Psoas muscle (tissue), 8 donors: Measurements from ENCODE around the gene SNHG17. TPM values are rescaled to one million over a fixed set of nuclear protein-coding genes. Genes with fewer than 3 reads are reported as not detected.
"Not testable (repeated sequence)": the region's sequence is repeated elsewhere in the genome, so short reads cannot be mapped to it uniquely, and the experiment has no call there.

Experiments
- ATAC-seq, 4 donors: fragments of 200-7000 bp; cut with Tn5 transposase; one replicate each; pipeline ENCODE4 v1.9.1; 2020; ENCODE audit warnings: moderate library complexity in 3 of 4, mild to moderate bottlenecking in 2 of 4
- DNase-seq, 2 donors: peaks; one replicate each; pipeline ENCODE4 v3.0.0-alpha.2; 2020
- H3K27ac ChIP-seq: fragments of 200-600 bp; one replicate; pipeline ENCODE4 v1.8.0; 2022
- H3K27me3 ChIP-seq, 3 donors: fragments of 200-600 bp in 1 of 3; one replicate each; pipeline versions ENCODE4 v1.6.1 to v1.8.0; 2013 to 2022; ENCODE audit warnings: low read length in 2 of 3, mild to moderate bottlenecking in 2 of 3, moderate library complexity in 1 of 3; ENCODE audit not compliant: insufficient read depth in 3 of 3
- H3K36me3 ChIP-seq, 2 donors: fragments of 200-600 bp in 1 of 2; one replicate each; pipeline versions ENCODE4 v1.6.1 to v1.8.0; 2013 to 2022; ENCODE audit warnings: low read depth in 1 of 2, mild to moderate bottlenecking in 1 of 2, moderate library complexity in 1 of 2; ENCODE audit not compliant: insufficient read depth in 1 of 2
- H3K4me1 ChIP-seq: fragments of 200-600 bp; one replicate; pipeline ENCODE4 v1.8.0; 2022
- H3K4me3 ChIP-seq: fragments of 200-600 bp; one replicate; pipeline ENCODE4 v1.8.0; 2022; ENCODE audit warnings: mild to moderate bottlenecking
- H3K9me3 ChIP-seq: fragments of 200-600 bp; one replicate; pipeline ENCODE4 v1.8.0; 2022
- CTCF ChIP-seq: fragments of 200-600 bp; IDR thresholded peaks from one replicate; pipeline ENCODE4 v1.8.0; 2022; ENCODE audit warnings: antibody characterized with exemption
- WGBS, 3 donors: extraction: QIAGEN DNeasy Blood & Tissue Kit; methylation state at CpG; one replicate each; pipeline versions ENCODE4 v1.1.6 to v1.1.7; 2013; 5-methylcytosine and 5-hydroxymethylcytosine counted together
- intact Hi-C, 2 donors: fragments of 100-400 bp; cut with DNase I; formaldehyde crosslinking; loops; one replicate each; pipeline versions ENCODE4 v1.11.0 to v1.14.2; 2022
- polyA plus RNA-seq, 3 donors: library from polyadenylated mRNA; stranded (reverse); fragments of 200-250 nt; gene quantifications; one replicate each; pipeline ENCODE4 v1.2.3, GENCODE V29; 2013
- total RNA-seq, 4 donors: library from RNA; stranded (reverse); fragmentation: NEBNext Ultra II Directional in 2 of 4; extraction: Animal tissue kit (Norgen Biotek cat#: 25700) in 2 of 4; gene quantifications; one replicate each; pipeline versions ENCODE4 v1.2.1 to v1.2.4, GENCODE V29; 2021 to 2023
- donor health status: healthy with polysubstance abuse.
- donor health status: DM: no; HTN: no; CAD: no; lungs with moderate emphysema.
- donor health status: Bipolar disorder and iron deficiency.
- donor health status: healthy.
- donor health status: DM: yes; HTN: yes; CAD: no.
- donor health status: DM: no; HTN: no; CAD: no.
- donor health status: DM: no; HTN: no; CAD: no.
- donor health status: DM: yes; HTN: yes; CAD: no.

The SNHG17 gene
- total and polyA plus RNA-seq, 7 donors, result 4.6 to 26.0 (median 18.7) TPM

DNA sequence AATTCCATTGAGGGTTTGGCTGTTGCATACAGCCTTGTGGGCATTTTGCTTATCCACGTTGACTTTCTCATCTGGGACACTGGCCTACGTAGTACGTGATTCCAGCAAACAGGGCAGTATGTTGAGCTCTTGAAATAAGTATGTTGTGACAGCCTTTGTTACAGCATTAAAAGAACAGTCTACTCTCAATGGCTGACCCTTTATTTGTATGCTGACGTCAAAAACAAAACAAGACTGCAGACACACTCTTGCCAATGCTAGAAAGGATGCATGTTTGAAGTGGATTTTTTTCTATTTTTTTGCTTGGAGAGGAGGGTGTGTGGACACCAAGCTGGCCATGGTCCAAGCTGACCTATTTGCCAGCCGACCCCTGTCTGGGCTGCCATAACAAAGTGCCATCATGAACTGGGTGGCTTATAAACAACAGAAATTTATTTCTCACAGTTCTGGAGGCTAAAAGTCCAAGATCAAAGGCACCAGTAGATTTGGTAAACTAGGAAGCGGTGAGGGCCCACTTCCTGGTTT is 10.8 kb upstream of the SNHG17 start:
- intact Hi-C loops, result loop anchor here in 1 of 2 donors (1.0 kb wide), 1 partner anchor 10 kb away; no protein-coding TSS in a partner anchor
- H3K4me1 ChIP-seq, result peaks cover 14% of the 10 kb centered on the region
- H3K4me3 ChIP-seq, result peak overlapping the region; percentile 93
- no peak for TF ChIP-seq CTCF
- peaks cover 0 to 25% of the 10 kb centered on the region in 2 donors for H3K36me3 ChIP-seq
- WGBS, 3 donors, result 73 to 78% (median 74%) methylated on average over 6 of the region's 6 CpGs
- no peak for ATAC-seq
- no peak for DNase-seq
- no peak overlapping the region for H3K27ac ChIP-seq
- no peaks in the 10 kb centered on the region for H3K9me3 ChIP-seq
- no peaks in the 10 kb centered on the region for H3K27me3 ChIP-seq

- ATAC-seq (no peak), DNase-seq (no peak)
- 80 to 89% (median 83%) methylated on average over 3 of the region's 3 CpGs for WGBS, 3 donors
- Histone ChIP-seq H3K27ac (no peak overlapping the region), H3K9me3 (no peaks in the 10 kb centered on the region), H3K4me1 (peaks cover 14% of the 10 kb centered on the region), H3K4me3 (no peak overlapping the region), H3K27me3 (no peaks in the 10 kb centered on the region), H3K36me3 (peaks cover 0 to 19% of the 10 kb centered on the region in 2 donors)
- TF ChIP-seq CTCF, result no peak
- intact Hi-C loops, result no loop called here
Measured at GRCh38 chr20:38445381-38445796, 10.3 kb upstream of the SNHG17 start.

- Histone ChIP-seq H3K27ac (no peak overlapping the region), H3K4me1 (peaks cover 6% of the 10 kb centered on the region), H3K9me3 (no peaks in the 10 kb centered on the region), H3K36me3 (no peaks in the 10 kb centered on the region), H3K27me3 (no peaks in the 10 kb centered on the region), H3K4me3 (no peak overlapping the region)
- no peak for TF ChIP-seq CTCF
- ATAC-seq (no peak), DNase-seq (no peak)
- WGBS, 3 donors, result 50 to 57% (median 55%) methylated on average over 9 of the region's 9 CpGs
- intact Hi-C loops, result no loop called here
Measured at GRCh38 chr20:38441916-38442315, 6.8 kb upstream of the SNHG17 start.

GRCh38 chr20:38441110-38441509 is 6.0 kb upstream of the SNHG17 start:
- intact Hi-C loops, H3K36me3 ChIP-seq, H3K4me1 ChIP-seq, ATAC-seq, H3K27me3 ChIP-seq, H3K9me3 ChIP-seq, H3K27ac ChIP-seq, DNase-seq, H3K4me3 ChIP-seq: not testable (repeated sequence)
- 91 to 94% (median 93%) methylated on average over 8 of the region's 8 CpGs for WGBS, 3 donors

DNA sequence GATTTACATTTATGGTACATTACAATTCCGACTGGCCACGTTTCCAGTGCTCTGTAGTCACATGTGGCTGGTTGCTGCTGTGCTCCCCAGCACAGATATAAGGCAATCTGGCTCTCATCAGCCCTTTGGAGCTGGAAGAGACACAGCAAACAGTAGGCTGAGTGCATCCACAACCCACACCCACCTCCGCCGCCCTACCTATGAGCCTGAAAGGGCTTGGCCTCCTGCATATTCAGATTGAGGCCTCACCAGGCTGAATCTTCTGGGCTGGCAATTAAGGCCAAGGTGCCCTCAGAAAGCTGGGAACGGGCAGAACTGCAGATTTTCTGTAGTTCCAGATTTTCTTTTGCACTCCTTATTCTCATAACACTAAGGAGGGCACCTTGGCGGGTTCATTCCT is 2.7 kb upstream of the SNHG17 start:
- H3K27me3 ChIP-seq, result no peaks in the 10 kb centered on the region
- peaks cover 0 to 14% of the 10 kb centered on the region in 2 donors for H3K36me3 ChIP-seq
- H3K27ac ChIP-seq, result no peak overlapping the region
- WGBS, 3 donors, result 73 to 78% (median 77%) methylated on average over 6 of the region's 6 CpGs
- intact Hi-C loops, result no loop called here
- DNase-seq, result no peak
- no peaks in the 10 kb centered on the region for H3K9me3 ChIP-seq
- no peak for TF ChIP-seq CTCF
- ATAC-seq, result no peak
- H3K4me1 ChIP-seq, result peaks cover 9% of the 10 kb centered on the region
- H3K4me3 ChIP-seq, result no peak overlapping the region
